Measurements from ENCODE around the gene NEK4.

Gene NEK4

GRCh38 chr3:52792413-52792812 lies 21.7 kb upstream of the NEK4 start:
- Histone ChIP-seq H3K4me3 (ENCODE audit: low read depth in 1 of 2, low read length in 2 of 2) (no peak overlapping the region), H3K36me3 (ENCODE audit: control insufficient read depth in 1 of 2, insufficient read depth in 2 of 2, low read length in 2 of 2) (no peaks in the 10 kb centered on the region), H3K9me3 (ENCODE audit: control insufficient read depth in 1 of 2, low read length in 2 of 2) (no peaks in the 10 kb centered on the region), H3K4me1 (ENCODE audit: control insufficient read depth in 1 of 2, insufficient read depth in 2 of 2, low read length in 2 of 2) (no peaks in the 10 kb centered on the region), H3K27me3 (ENCODE audit: low read depth, low read length) (no peaks in the 10 kb centered on the region), H3K27ac (ENCODE audit: low read length) (no peak overlapping the region)

GRCh38 chr3:52791928-52792327 lies 21.2 kb upstream of the NEK4 start:
- no peaks in the 10 kb centered on the region for H3K36me3 ChIP-seq (ENCODE audit: control insufficient read depth in 1 of 2, insufficient read depth in 2 of 2, low read length in 2 of 2)
- H3K27me3 ChIP-seq (ENCODE audit: low read depth, low read length) = no peaks in the 10 kb centered on the region
- no peak overlapping the region for H3K27ac ChIP-seq (ENCODE audit: low read length)
- no peaks in the 10 kb centered on the region for H3K9me3 ChIP-seq (ENCODE audit: control insufficient read depth in 1 of 2, low read length in 2 of 2)
- no peaks in the 10 kb centered on the region for H3K4me1 ChIP-seq (ENCODE audit: control insufficient read depth in 1 of 2, insufficient read depth in 2 of 2, low read length in 2 of 2)
- no peak overlapping the region for H3K4me3 ChIP-seq (ENCODE audit: low read depth in 1 of 2, low read length in 2 of 2)

- H3K9me3 ChIP-seq (ENCODE audit: control insufficient read depth in 1 of 2, low read length in 2 of 2) = no peaks in the 10 kb centered on the region
- no peaks in the 10 kb centered on the region for H3K36me3 ChIP-seq (ENCODE audit: control insufficient read depth in 1 of 2, insufficient read depth in 2 of 2, low read length in 2 of 2)
- H3K4me3 ChIP-seq (ENCODE audit: low read depth in 1 of 2, low read length in 2 of 2) = no peak overlapping the region
- no peaks in the 10 kb centered on the region for H3K4me1 ChIP-seq (ENCODE audit: control insufficient read depth in 1 of 2, insufficient read depth in 2 of 2, low read length in 2 of 2)
- no peaks in the 10 kb centered on the region for H3K27me3 ChIP-seq (ENCODE audit: low read depth, low read length)
- H3K27ac ChIP-seq (ENCODE audit: low read length) = no peak overlapping the region
Observed at GRCh38 chr3:52791366-52791765, 20.6 kb upstream of the NEK4 start.

GRCh38 chr3:52790741-52791140 lies 20.0 kb upstream of the NEK4 start:
- H3K4me1 ChIP-seq (ENCODE audit: control insufficient read depth in 1 of 2, insufficient read depth in 2 of 2, low read length in 2 of 2) = no peaks in the 10 kb centered on the region
- H3K27me3 ChIP-seq (ENCODE audit: low read depth, low read length) = no peaks in the 10 kb centered on the region

GRCh38 chr3:52790337-52790736 lies 19.6 kb upstream of the NEK4 start:
- no peak overlapping the region for H3K27ac ChIP-seq (ENCODE audit: low read length)
- H3K9me3 ChIP-seq (ENCODE audit: control insufficient read depth in 1 of 2, low read length in 2 of 2) = no peaks in the 10 kb centered on the region
- H3K36me3 ChIP-seq (ENCODE audit: control insufficient read depth in 1 of 2, insufficient read depth in 2 of 2, low read length in 2 of 2) = no peaks in the 10 kb centered on the region
- H3K4me1 ChIP-seq (ENCODE audit: control insufficient read depth in 1 of 2, insufficient read depth in 2 of 2, low read length in 2 of 2) = no peaks in the 10 kb centered on the region
- no peaks in the 10 kb centered on the region for H3K27me3 ChIP-seq (ENCODE audit: low read depth, low read length)
- H3K4me3 ChIP-seq (ENCODE audit: low read depth in 1 of 2, low read length in 2 of 2) = no peak overlapping the region

More at GRCh38 chr3:52790741-52791140, 20.0 kb upstream of the NEK4 start:
- Histone ChIP-seq H3K36me3 (ENCODE audit: control insufficient read depth in 1 of 2, insufficient read depth in 2 of 2, low read length in 2 of 2) (no peaks in the 10 kb centered on the region), H3K9me3 (ENCODE audit: control insufficient read depth in 1 of 2, low read length in 2 of 2) (no peaks in the 10 kb centered on the region), H3K27ac (ENCODE audit: low read length) (no peak overlapping the region), H3K4me3 (ENCODE audit: low read depth in 1 of 2, low read length in 2 of 2) (no peak overlapping the region)

DNA sequence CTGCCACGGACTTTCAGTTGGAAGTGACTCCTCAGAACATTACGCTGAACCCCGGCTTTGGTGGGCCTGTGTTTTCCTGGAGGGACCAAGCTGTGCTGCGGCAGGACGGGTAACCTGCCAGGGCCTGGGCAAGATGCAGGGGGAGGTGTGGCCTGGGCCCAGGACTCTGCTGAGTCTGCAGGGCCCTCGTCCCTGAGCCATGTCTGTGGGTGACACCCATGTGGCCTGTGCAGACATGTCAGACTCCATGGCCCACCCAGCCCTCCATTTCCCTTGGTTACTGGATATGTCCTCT lies 19.0 kb upstream of the NEK4 start:
- H3K27me3 ChIP-seq (ENCODE audit: low read depth, low read length) = no peaks in the 10 kb centered on the region
- no peak overlapping the region for H3K4me3 ChIP-seq (ENCODE audit: low read depth in 1 of 2, low read length in 2 of 2)
- no peaks in the 10 kb centered on the region for H3K4me1 ChIP-seq (ENCODE audit: control insufficient read depth in 1 of 2, insufficient read depth in 2 of 2, low read length in 2 of 2)
- H3K27ac ChIP-seq (ENCODE audit: low read length) = no peak overlapping the region
- H3K9me3 ChIP-seq (ENCODE audit: control insufficient read depth in 1 of 2, low read length in 2 of 2) = no peaks in the 10 kb centered on the region
- H3K36me3 ChIP-seq (ENCODE audit: control insufficient read depth in 1 of 2, insufficient read depth in 2 of 2, low read length in 2 of 2) = no peaks in the 10 kb centered on the region

GRCh38 chr3:52788890-52789745 lies 18.4 kb upstream of the NEK4 start:
- no peak overlapping the region for H3K27ac ChIP-seq (ENCODE audit: low read length)
- H3K4me3 ChIP-seq (ENCODE audit: low read depth in 1 of 2, low read length in 2 of 2) = no peak overlapping the region
- H3K27me3 ChIP-seq (ENCODE audit: low read depth, low read length) = no peaks in the 10 kb centered on the region
- no peaks in the 10 kb centered on the region for H3K36me3 ChIP-seq (ENCODE audit: control insufficient read depth in 1 of 2, insufficient read depth in 2 of 2, low read length in 2 of 2)
- no peaks in the 10 kb centered on the region for H3K9me3 ChIP-seq (ENCODE audit: control insufficient read depth in 1 of 2, low read length in 2 of 2)
- H3K4me1 ChIP-seq (ENCODE audit: control insufficient read depth in 1 of 2, insufficient read depth in 2 of 2, low read length in 2 of 2) = no peaks in the 10 kb centered on the region

- Histone ChIP-seq H3K4me3 (ENCODE audit: low read depth in 1 of 2, low read length in 2 of 2) (no peak overlapping the region), H3K9me3 (ENCODE audit: control insufficient read depth in 1 of 2, low read length in 2 of 2) (no peaks in the 10 kb centered on the region), H3K27ac (ENCODE audit: low read length) (no peak overlapping the region), H3K27me3 (ENCODE audit: low read depth, low read length) (no peaks in the 10 kb centered on the region), H3K4me1 (ENCODE audit: control insufficient read depth in 1 of 2, insufficient read depth in 2 of 2, low read length in 2 of 2) (no peaks in the 10 kb centered on the region), H3K36me3 (ENCODE audit: control insufficient read depth in 1 of 2, insufficient read depth in 2 of 2, low read length in 2 of 2) (no peaks in the 10 kb centered on the region)
Observed at GRCh38 chr3:52787672-52788625, 17.2 kb upstream of the NEK4 start.

- H3K4me1 ChIP-seq (ENCODE audit: control insufficient read depth in 1 of 2, insufficient read depth in 2 of 2, low read length in 2 of 2) = no peaks in the 10 kb centered on the region
- no peaks in the 10 kb centered on the region for H3K9me3 ChIP-seq (ENCODE audit: control insufficient read depth in 1 of 2, low read length in 2 of 2)
- H3K27me3 ChIP-seq (ENCODE audit: low read depth, low read length) = no peaks in the 10 kb centered on the region
- H3K4me3 ChIP-seq (ENCODE audit: low read depth in 1 of 2, low read length in 2 of 2) = no peak overlapping the region
- no peaks in the 10 kb centered on the region for H3K36me3 ChIP-seq (ENCODE audit: control insufficient read depth in 1 of 2, insufficient read depth in 2 of 2, low read length in 2 of 2)
- H3K27ac ChIP-seq (ENCODE audit: low read length) = no peak overlapping the region
Observed at GRCh38 chr3:52787246-52787645, 16.5 kb upstream of the NEK4 start.

GRCh38 chr3:52786330-52787215 lies 15.8 kb upstream of the NEK4 start:
- Histone ChIP-seq H3K4me1 (ENCODE audit: control insufficient read depth in 1 of 2, insufficient read depth in 2 of 2, low read length in 2 of 2) (no peaks in the 10 kb centered on the region), H3K9me3 (ENCODE audit: control insufficient read depth in 1 of 2, low read length in 2 of 2) (no peaks in the 10 kb centered on the region), H3K4me3 (ENCODE audit: low read depth in 1 of 2, low read length in 2 of 2) (no peak overlapping the region), H3K27ac (ENCODE audit: low read length) (no peak overlapping the region), H3K27me3 (ENCODE audit: low read depth, low read length) (no peaks in the 10 kb centered on the region), H3K36me3 (ENCODE audit: control insufficient read depth in 1 of 2, insufficient read depth in 2 of 2, low read length in 2 of 2) (no peaks in the 10 kb centered on the region)
